K562 (cell line): ENCODE data around the gene CHD6. TPM values are rescaled to one million over a fixed set of nuclear protein-coding genes. Genes with fewer than 3 reads are reported as not detected.

Source experiments
- ATAC-seq: fragments of 200-7000 bp; cut with Tn5 transposase; 3 replicates; pipeline ENCODE4 v1.9.1; 2020; ENCODE audit warnings: moderate library complexity
- BruUV-seq: library from RNA; stranded (reverse); fragments of 400-500 nt; replicated peaks from 2 replicates; lab custom pipeline; 2021; lab: Mats Ljungman, UMichigan
- CTCF ChIA-PET: fragments of 300-600 bp; formaldehyde crosslinking; extraction: SDS; loops from one replicate; lab custom pipeline; 2021; ENCODE audit warnings: low intra/inter-chr PET ratio; lab: Yijun Ruan, JAX
- POLR2A ChIA-PET: fragments of 300-600, 350-650 bp; sonication (Branson Sonifier 250); formaldehyde crosslinking; extraction: SDS; loops from one replicate; lab custom pipeline; 2021; ENCODE audit warnings: antibody characterized with exemption, inconsistent platforms; lab: Yijun Ruan, JAX
- DNase-seq, 4 experiments: peaks; one replicate each; pipeline versions ENCODE4 v3.0.0 to v3.0.0-alpha.2; 2011 to 2018; ENCODE audit warnings: low spot score in 3 of 4, mixed read lengths in 3 of 4; ENCODE audit errors: extremely low read depth in 1 of 4
- FAIRE-seq: peaks from 2 replicates; lab custom pipeline; 2011; peaks lifted over from hg19 to GRCh38; lab: Jason Lieb, UNC
- H2AFZ ChIP-seq: 2 replicates; pipeline ENCODE4 v1.6.0; 2011; ENCODE audit warnings: low read depth, low read length, control low read depth, inconsistent platforms
- H3K27ac ChIP-seq: fragments of 200-600 bp; 3 replicates; pipeline ENCODE4 v1.8.0; 2011; ENCODE audit warnings: low read depth, mild to moderate bottlenecking, control low read depth, inconsistent platforms, low read length, moderate library complexity, mixed read lengths; ENCODE audit errors: extremely low read depth
- H3K27me3 ChIP-seq, 2 experiments: fragments of 300-600 bp in 1 of 2; 2 replicates in 1 of 2; 3 replicates in 1 of 2; pipeline versions ENCODE4 v1.6.0 to v1.8.0; 2011; ENCODE audit warnings: inconsistent platforms in 2 of 2, low read length in 2 of 2, mild to moderate bottlenecking in 1 of 2, mixed read lengths in 1 of 2, moderate library complexity in 1 of 2; ENCODE audit not compliant: control insufficient read depth in 2 of 2, insufficient read depth in 2 of 2
- H3K36me3 ChIP-seq: fragments of 300-600 bp; 3 replicates; pipeline ENCODE4 v1.8.0; 2011; ENCODE audit warnings: mild to moderate bottlenecking, low read length, inconsistent platforms; ENCODE audit not compliant: control insufficient read depth, insufficient read depth
- H3K4me1 ChIP-seq, 2 experiments: fragments of 200-600 bp in 1 of 2; replicated peaks in 1 of 2; 2 replicates in 1 of 2; 3 replicates in 1 of 2; pipeline versions ENCODE4 v1.5.1 to v1.8.0; 2011; ENCODE audit warnings: inconsistent platforms in 2 of 2, low read length in 2 of 2, mild to moderate bottlenecking in 1 of 2, mixed read lengths in 1 of 2, moderate library complexity in 1 of 2; ENCODE audit not compliant: control insufficient read depth in 2 of 2, insufficient read depth in 2 of 2
- H3K4me2 ChIP-seq: 2 replicates; pipeline ENCODE4 v1.6.1; 2011; ENCODE audit warnings: low read length, control low read depth, inconsistent platforms, mixed read lengths; ENCODE audit not compliant: insufficient read depth
- H3K4me3 ChIP-seq: fragments of 200-600 bp; sonication (generic), shearing (Covaris generic); 2 replicates; pipeline ENCODE4 v1.5.1; 2016; ENCODE audit warnings: control low read depth, inconsistent platforms
- H3K79me2 ChIP-seq: fragments of 200-600 bp; 3 replicates; pipeline ENCODE4 v1.8.0; 2011; ENCODE audit warnings: low read length, inconsistent platforms; ENCODE audit not compliant: control insufficient read depth, insufficient read depth
- H3K9ac ChIP-seq, 2 experiments: 2 replicates each; pipeline versions ENCODE4 v1.6.0 to v1.6.1; 2011; ENCODE audit warnings: low read depth in 2 of 2, low read length in 2 of 2, control low read depth in 1 of 2, inconsistent platforms in 1 of 2, mild to moderate bottlenecking in 1 of 2, mixed read lengths in 1 of 2; ENCODE audit not compliant: insufficient read depth in 1 of 2
- H3K9me1 ChIP-seq: one replicate; pipeline ENCODE4 v1.6.0; 2011; ENCODE audit warnings: inconsistent platforms, mild to moderate bottlenecking, low read length, moderate library complexity; ENCODE audit not compliant: control insufficient read depth, insufficient read depth
- H3K9me3 ChIP-seq: replicated peaks from 2 replicates; pipeline ENCODE4 v1.5.1; 2011; ENCODE audit warnings: low read depth, low read length, inconsistent platforms; ENCODE audit not compliant: control insufficient read depth, insufficient read depth
- H4K20me1 ChIP-seq: replicated peaks from 2 replicates; pipeline ENCODE4 v1.6.1; 2011; ENCODE audit warnings: low read length, inconsistent platforms, mixed read lengths; ENCODE audit not compliant: control insufficient read depth, insufficient read depth
- C11orf30 ChIP-seq: fragments of 450-650 bp; IDR thresholded peaks from 2 replicates; pipeline ENCODE4 v1.6.1; 2016; ENCODE audit warnings: low read depth, mild to moderate bottlenecking
- EP400 ChIP-seq: fragments of 450-650 bp; IDR thresholded peaks from 2 replicates; pipeline ENCODE4 v1.6.1; 2017; ENCODE audit warnings: antibody characterized with exemption, mild to moderate bottlenecking, moderate library complexity
- MAFF ChIP-seq: IDR thresholded peaks from 2 replicates; pipeline ENCODE4 v1.6.1; 2012; ENCODE audit warnings: low read length, improper control_type of control experiment
- MAFG ChIP-seq: fragments of 450-650 bp; conservative IDR thresholded peaks from 2 replicates; pipeline ENCODE4 v1.6.1; 2016; ENCODE audit warnings: missing genetic modification characterization, missing compliant biosample characterization
- MAFK ChIP-seq: IDR thresholded peaks from 2 replicates; pipeline ENCODE4 v1.6.1; 2011; ENCODE audit warnings: low read length, improper control_type of control experiment
- RFX5 ChIP-seq: IDR thresholded peaks from 2 replicates; pipeline ENCODE4 v1.6.1; 2011; ENCODE audit warnings: low read depth, mild to moderate bottlenecking, improper control_type of control experiment, low read length
- YBX1 ChIP-seq: fragments of 450-650 bp; IDR thresholded peaks from 2 replicates; pipeline ENCODE4 v1.7.1; 2016; ENCODE audit warnings: mild to moderate bottlenecking
- ZC3H8 ChIP-seq: fragments of 450-650 bp; IDR thresholded peaks from 2 replicates; pipeline ENCODE4 v1.6.1; 2017
- ZNF316 ChIP-seq: fragments of 450-650 bp; IDR thresholded peaks from 2 replicates; pipeline ENCODE4 v1.6.1; 2016
- WGBS: fragments of 100-300 bp; shearing (Covaris generic); methylation state at CpG from one replicate; pipeline ENCODE4 v1.1.6; 2016; ENCODE audit warnings: low coverage, mixed read lengths; ENCODE audit not compliant: insufficient coverage; ENCODE audit errors: missing lambda C conversion rate; 5-methylcytosine and 5-hydroxymethylcytosine counted together
- in situ Hi-C: fragments of 300-500 bp; cut with MboI; formaldehyde crosslinking; loops from 4 replicates; pipeline ENCODE4 v1.15.0; 2018; ENCODE audit warnings: inconsistent platforms, mixed read lengths
- intact Hi-C: fragments of 100-400 bp; cut with micrococcal nuclease; formaldehyde crosslinking; loops from 2 replicates; pipeline ENCODE4 v1.14.2; 2022
- polyA plus RNA-seq, 8 experiments: library from polyadenylated mRNA; depleted of rRNA in 4 of 8; stranded (reverse) in 5 of 8; unstranded in 3 of 8; fragments of >200 nt; fragmentation: Nextera tagmentation in 2 of 8; fragmentation: Illumina TruSeq in 1 of 8; extraction: Ambion mirVana in 2 of 8; extraction: Trizol in 1 of 8; gene quantifications; 2 replicates each; pipeline versions ENCODE4 v1.2.1 to v1.2.3, GENCODE V29; 2011 to 2014; ENCODE audit warnings: inconsistent platforms in 1 of 8, missing spikeins in 1 of 8
- total RNA-seq, 7 experiments: library from RNA; depleted of rRNA in 6 of 7; stranded (reverse); fragments of >200 nt in 6 of 7; fragmentation: Illumina TruSeq in 2 of 7; extraction: Trizol in 2 of 7; gene quantifications; 2 replicates each; pipeline versions ENCODE4 v1.2.1 to v1.2.3, GENCODE V29; 2011 to 2021; ENCODE audit warnings: low replicate concordance in 1 of 7

Gene CHD6
- total and polyA plus RNA-seq, 9 of the 15 experiments (the other 6 are each of a cell fraction or from before 2014, with no cell fraction given): 3.9 to 24.2 (median 12.8) TPM

DNA sequence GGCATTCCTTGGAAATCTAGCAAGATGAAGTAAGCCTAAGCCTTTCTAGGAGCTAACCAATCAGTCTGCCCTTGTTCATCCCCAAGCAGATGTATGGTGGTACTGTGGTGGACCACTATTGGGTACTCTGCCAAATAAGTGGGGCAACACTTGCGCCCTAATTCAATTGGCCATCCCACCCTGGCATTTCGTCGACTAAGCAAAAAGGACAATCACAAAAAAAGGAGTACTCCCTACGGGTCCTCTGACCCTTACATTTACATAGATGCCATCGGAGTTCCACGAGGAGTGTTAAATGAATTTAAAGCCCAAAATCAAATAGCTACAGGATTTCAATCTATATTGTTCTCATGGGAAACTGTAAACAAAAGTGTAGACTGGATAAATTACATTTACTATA is 19.5 kb downstream of the CHD6 start:
- FAIRE-seq (no peak), DNase-seq (no peak), ATAC-seq (no peak)
- Histone ChIP-seq H4K20me1 (no peaks in the 10 kb centered on the region), H3K27me3 (no peaks in the 10 kb centered on the region), H3K4me3 (no peak overlapping the region), H3K9me1 (no peaks in the 10 kb centered on the region), H2AFZ (no peak overlapping the region), H3K9me3 (peaks cover 32% of the 10 kb centered on the region), H3K4me1 (peaks cover 0 to 6% of the 10 kb centered on the region in 2 experiments; a peak in 2 of 5 replicates), H3K9ac (no peak overlapping the region), H3K27ac (no peak overlapping the region), H3K79me2 (peaks cover 91% of the 10 kb centered on the region), H3K36me3 (no peaks in the 10 kb centered on the region; the same call in 2 of the 3 replicates), H3K4me2 (no peak overlapping the region)
- WGBS: 92% methylated on average over 6 of the region's 6 CpGs
- in situ Hi-C loops: no loop called here
- BruUV-seq: no TSS peak
- POLR2A ChIA-PET: no interaction called here
- intact Hi-C loops: no loop called here
- TF ChIP-seq YBX1 (no peak), ZC3H8 (no peak), MAFG (peak; percentile 21; the same call in 1 of the 2 replicates), C11orf30 (peak; percentile 49; the same call in 1 of the 2 replicates), EP400 (no peak), MAFK (peak; percentile 66), RFX5 (no peak), MAFF (peak; percentile 66), ZNF316 (peak; percentile 66; the same call in 1 of the 2 replicates)
- CTCF ChIA-PET: no interaction called here
